Esophagus mucosa (tissue), 1 donor: ENCODE results near the gene RAD51. TPM values are rescaled to one million over a fixed set of nuclear protein-coding genes. Genes with fewer than 3 reads are reported as not detected.

Source experiments
- total RNA-seq: library from RNA; stranded (reverse); gene quantifications from one replicate; pipeline ENCODE4 v1.2.4, GENCODE V29; 2023
- donor health status: DM: yes; HTN: yes; CAD: no.

The RAD51 gene
- total RNA-seq, 1 donor from 2014 or later = 8.2 TPM

Other genes starting within 250 kb of the RAD51 start
- gene CHST14, start 224.2 kb upstream of the RAD51 start, total RNA-seq = 4.0 TPM
- 13.9 TPM for gene CCDC32, start 130.1 kb upstream of the RAD51 start, total RNA-seq
- 5.3 TPM for gene RPUSD2, start 125.9 kb upstream of the RAD51 start, total RNA-seq
- 8.8 TPM for gene KNL1, start 100.9 kb upstream of the RAD51 start, total RNA-seq
- gene RMDN3, start 60.1 kb downstream of the RAD51 start, total RNA-seq = 21.2 TPM
- 13.0 TPM for gene GCHFR, start 68.9 kb downstream of the RAD51 start, total RNA-seq
- 4.0 TPM for gene C15orf62, start 74.8 kb downstream of the RAD51 start, total RNA-seq
- gene ZFYVE19, start 111.9 kb downstream of the RAD51 start, total RNA-seq = 18.4 TPM
- gene DNAJC17, start 112.3 kb downstream of the RAD51 start, total RNA-seq = 20.8 TPM
- gene PPP1R14D, start 133.5 kb downstream of the RAD51 start, total RNA-seq = not detected
- gene SPINT1, start 148.9 kb downstream of the RAD51 start, total RNA-seq = 127 TPM
- 118 TPM for gene RHOV, start 179.1 kb downstream of the RAD51 start, total RNA-seq
- gene VPS18, start 199.3 kb downstream of the RAD51 start, total RNA-seq = 10.9 TPM
- 1.1 TPM for gene DLL4, start 234.2 kb downstream of the RAD51 start, total RNA-seq